IPS-11a (cell line): ENCODE measurements around the gene LACTB.

ENCODE experiments used
- H3K4me3 ChIP-seq: one replicate; pipeline ENCODE4 v1.5.1; 2013; ENCODE audit warnings: low read depth, low read length, control low read depth

The LACTB gene

DNA sequence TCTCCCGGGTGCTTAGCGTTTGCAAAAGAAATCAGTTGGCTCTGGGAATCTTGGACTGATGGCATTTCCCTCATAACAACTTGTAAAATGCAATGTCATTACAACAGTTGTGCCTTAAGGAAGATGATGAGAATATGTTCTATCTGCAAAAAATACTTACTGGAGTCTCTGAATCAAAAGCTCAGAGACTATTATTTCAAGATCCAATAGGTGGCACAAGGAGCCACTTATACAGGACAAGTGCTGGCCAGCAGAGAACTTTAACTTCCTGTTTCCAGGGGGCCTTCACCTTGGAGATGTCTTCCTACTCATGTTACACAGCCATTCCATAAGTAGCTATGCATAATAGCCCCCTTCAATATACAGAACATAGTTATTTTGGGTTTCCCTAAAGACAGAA, 44.6 kb downstream of the LACTB start:
- no peak overlapping the region for H3K4me3 ChIP-seq

DNA sequence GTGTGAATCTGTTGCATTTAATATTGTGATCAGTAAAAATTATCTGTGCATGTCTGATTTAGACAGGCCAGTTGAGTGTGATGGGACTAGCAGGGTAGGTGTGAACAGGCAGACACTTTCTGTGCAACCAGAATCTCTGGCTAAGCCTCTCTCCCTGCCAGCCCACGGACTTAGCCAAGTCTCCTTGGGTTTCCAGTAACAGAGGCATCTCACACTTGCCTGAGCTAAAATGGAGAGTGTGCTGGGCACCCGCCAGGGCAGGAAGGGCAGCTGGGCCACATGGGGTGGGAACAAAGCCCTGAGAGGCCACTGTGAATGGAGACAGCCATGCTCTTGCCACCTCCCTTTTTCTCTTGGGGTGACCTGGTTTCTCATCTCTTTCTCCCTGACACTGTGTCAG, 48.1 kb downstream of the LACTB start:
- H3K4me3 ChIP-seq, result no peak overlapping the region

DNA sequence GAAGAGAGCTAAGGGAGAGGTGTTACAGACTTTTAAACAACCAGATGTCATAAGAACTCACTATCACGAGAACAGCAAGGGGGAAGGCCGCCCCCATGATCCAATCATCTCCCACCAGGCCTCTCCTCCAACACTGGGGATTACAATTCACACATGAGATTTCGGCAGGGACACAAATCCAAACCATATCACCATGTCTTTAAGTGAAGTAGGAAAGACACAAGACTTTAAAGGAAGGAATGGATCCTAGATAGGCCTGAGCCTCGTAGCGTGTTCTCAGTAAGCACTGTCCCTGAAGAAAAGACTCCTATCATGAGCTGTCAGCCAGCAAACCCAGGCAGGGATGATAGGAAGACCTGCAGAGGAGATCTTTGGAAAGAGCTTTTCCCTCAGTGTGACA, 50.7 kb downstream of the LACTB start:
- H3K4me3 ChIP-seq, result no peak overlapping the region

DNA sequence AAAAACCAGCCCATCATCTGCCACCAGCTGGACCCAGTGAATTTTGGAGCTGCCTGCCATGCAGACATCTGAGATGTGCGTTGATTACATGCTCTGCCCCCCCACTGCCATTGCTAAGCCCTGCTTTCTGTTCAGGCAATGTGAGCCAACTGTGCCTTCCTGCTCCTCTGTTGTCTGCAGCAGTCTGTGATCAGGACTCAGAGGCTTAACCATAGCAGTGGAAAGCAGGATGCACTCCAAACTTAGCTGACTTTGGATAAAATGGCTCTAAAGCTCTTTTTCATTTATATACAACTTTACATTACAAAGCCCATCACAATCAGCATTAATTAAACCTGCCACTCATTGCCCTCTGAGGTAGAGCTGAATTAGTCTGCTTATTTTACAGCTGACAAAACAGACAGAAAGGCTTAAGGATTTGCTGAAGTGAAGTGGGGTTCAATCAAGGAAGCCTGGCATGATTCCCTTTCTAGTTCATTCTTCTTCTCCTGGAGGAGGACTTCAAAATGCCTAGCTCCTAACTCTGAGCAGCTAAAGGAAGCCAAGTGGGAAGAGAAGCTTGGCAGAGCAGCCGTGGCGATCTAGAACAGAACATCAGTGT, 51.3 kb downstream of the LACTB start:
- H3K4me3 ChIP-seq, result no peak overlapping the region

DNA sequence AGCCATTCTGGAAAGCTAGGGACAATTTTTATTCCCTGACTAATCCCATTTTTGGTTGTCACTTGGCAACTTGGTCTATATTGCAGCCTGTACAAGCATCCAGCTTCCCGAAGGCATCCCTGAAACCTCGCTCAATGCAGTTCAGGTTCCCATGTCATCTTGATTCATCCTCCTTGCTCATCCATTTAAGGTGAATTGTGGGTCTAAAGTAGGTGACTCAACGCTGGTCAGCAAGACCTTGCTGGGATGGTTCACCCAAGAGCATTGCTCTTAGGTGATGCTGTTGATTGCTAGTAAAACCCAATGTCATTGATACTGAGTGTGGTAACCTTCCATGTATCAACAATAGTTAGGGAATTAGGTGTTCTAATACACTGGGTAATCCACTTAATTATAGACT, 54.6 kb downstream of the LACTB start:
- H3K4me3 ChIP-seq, result no peak overlapping the region

DNA sequence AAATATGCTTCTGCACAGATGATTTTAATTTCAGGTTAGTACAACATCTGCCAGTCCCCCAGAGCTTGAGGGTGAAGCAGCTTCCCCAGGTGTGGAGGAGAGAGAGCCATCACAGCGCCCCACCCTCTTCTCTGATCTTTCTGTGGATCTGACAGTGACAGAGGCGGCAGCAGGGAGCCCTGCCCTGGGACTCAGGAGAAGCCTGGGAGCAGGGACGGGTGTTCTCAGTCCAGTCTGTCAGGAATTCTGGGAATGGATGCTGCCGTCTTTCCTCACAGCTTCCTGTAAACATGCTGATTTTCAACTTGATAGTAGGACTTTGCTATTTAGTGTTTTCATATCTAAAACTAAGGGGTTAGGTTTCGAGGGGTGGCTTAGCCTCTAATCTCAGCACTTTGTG, 56.4 kb downstream of the LACTB start:
- H3K4me3 ChIP-seq, result no peak overlapping the region

DNA sequence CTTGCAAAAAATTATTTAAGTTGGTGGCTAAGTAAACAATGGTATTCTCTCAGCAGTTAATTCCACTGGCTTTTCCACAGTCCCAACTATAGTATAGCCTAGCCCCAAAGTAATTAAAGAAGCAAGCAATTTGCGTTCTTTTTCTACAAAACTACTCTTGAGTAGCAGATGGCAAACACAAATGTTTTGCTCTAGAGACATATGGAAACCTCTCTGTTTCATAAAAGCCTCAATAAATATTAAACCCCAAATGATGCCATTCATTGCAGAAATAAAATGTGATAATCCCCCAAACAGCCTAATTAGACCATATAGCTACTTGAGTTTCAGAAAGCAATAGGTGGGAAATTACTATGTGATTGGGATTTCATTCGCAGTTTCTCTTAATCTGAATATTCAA, 59.1 kb downstream of the LACTB start:
- no peak overlapping the region for H3K4me3 ChIP-seq

DNA sequence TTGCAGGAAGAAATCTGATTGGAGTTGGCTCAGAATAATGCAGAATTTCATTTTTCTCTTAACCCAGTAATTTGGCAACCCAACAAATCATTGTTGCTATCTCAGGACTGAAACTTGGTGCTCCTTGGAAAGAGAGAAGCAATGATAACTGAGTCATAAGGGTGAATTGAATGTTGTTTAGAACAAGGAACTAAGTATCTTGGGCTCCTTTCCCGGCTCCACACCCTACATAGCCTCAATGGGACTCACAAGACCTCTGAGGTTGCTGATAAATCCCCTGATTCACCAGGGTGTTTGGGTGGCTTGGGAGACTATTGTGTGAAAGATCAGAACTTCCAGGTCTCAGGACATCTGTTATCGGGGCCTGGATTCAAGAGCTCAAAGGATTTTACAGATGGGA, 60.0 kb downstream of the LACTB start:
- H3K4me3 ChIP-seq, result no peak overlapping the region

DNA sequence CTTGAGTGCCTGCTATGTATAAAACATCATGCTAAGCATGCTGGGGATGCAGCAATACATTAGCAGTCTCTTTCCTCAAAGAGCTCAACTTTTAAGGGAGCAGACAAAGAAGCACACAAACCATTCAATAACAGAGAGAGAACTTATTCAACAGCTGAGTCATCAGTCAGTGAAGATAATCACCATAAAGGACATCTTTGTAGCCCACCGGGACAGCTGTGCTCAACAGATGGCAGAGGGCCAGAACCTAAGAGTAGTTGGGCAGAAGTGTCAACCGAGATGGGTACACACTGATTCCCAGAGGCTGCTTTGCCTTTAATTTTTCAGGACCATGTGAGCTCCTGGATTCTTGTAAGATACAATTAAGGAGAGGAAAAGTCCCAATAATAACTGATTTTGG, 63.5 kb downstream of the LACTB start:
- no peak overlapping the region for H3K4me3 ChIP-seq

DNA sequence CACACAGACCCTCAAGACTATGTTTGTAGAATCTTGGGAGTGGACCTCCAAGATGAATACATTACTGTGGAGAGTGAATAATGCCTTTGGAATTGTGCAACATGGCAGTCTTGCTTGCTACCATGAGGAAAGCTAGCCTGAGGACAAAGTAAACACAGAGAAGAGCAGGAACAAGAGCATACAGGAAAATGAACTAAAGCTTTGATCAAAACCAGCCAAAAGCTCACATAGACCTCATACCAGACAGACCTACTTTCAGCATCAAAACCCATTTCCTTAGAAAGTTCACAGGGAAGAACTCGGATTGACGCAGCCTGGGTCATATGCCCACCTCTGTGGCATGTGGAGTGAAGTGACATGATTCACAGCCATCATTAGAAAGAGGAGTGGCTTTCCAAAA, 64.4 kb downstream of the LACTB start:
- no peak overlapping the region for H3K4me3 ChIP-seq

DNA sequence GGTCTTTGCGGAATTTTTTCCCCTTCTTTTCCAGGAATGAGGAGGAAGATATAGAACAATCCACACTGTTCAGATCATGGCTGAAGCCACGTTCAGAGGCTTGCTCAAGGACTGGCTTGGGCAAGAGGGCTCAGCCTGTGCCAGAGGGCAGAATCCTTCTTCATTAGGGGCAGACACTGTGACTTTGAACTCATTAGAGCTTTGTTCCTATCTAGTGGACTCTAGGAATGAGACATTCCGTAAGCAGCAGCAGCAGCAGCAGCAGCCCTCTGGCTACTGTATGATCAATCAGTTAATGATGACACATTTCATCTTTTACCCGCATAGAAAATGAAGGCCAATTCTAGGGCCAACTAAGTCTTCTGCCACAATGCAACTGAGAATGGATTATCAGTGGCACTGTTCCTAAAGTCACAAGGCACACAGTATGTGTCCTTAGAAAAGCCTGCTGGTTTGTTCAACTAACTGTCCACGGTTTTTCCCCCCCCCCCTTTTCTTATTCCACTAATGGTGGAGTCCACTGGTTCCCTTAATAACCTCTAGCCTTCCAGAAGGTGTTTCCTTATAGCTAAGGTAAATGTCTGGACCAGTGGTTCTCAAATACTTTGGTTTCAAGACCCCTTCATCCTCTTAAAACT, 66.0 kb downstream of the LACTB start:
- H3K4me3 ChIP-seq, result no peak overlapping the region

DNA sequence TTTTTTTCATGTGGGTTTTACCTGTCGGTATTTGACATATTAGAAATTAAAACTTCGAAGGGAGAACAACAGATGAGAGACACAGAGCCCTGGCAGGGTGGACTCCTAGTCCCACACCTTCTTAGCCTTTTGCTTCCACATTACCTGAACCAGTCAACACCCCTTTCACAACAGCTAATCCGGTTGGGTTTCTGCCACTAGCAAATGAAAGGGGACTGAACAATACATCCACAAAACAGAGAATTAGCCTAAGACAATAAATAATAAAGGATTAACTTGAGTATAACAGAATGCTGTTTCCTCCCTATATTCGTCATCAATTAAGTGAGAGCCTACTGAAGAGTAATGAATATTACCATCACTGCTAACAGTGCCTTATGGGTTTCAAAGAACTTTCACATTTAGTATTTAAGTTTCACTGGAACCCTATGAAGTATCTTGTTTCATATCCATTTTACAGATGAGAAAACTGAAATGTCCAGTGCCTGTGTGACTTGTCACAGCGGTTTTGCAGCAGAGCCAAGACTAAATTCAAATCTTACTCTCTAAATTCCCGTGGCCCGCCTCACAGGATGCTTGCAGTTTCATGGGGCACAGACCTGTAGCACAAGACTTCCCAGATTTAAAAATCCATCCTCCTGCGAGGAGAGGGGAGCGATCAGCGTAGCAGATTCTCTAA, 66.7 kb downstream of the LACTB start:
- H3K4me3 ChIP-seq, result peak overlapping the region; percentile 82

DNA sequence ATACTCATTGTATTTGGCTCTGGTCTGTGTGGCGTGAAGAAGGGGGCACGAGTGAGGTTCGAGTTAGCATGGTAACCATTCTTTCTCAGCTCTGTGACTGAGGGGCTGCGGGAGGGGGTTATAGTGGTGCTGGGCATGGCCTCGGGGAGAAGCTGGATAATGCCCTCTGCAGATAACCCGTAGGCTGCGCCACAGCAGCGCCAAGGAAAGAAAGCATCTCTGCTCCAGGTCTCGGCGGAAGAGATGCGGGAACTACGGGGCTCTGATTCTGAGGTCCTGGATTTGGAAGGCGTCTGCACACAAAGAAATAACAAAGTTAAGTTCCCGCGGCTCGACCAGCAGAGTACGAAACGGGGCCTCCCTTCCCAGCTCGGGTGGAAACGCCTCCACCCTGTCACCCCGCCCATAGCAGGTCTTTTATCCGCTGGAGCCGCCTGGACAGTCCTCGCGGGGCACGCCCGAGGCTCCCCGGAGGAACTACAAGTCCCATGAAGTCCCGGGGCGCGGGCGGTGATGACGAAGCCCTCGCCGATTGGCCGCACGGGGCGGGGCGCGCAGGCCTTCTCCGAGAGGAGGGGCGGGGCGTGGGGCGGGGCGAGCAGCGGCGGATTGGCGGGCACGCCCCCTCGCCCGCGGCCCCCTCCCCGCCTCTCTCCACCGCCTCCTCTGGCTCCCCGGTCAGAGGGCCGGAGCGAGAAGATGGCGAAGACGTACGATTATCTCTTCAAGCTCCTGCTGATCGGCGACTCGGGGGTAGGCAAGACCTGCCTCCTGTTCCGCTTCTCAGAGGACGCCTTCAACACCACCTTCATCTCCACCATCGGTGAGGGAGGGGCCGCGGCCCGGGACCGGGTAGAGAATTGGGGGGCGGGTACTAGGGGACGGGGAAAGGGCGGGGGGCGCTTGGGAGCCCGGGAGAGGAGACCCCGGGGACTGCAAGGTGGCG, 67.5 kb downstream of the LACTB start, which contains the start of gene RAB8B:
RAB8B (plus strand) TSS at position 681 of the 946 bp plus-strand sequence; CDS start at position 700, 19 bp downstream.
- H3K4me3 ChIP-seq, result peak within 1 kb of the TSS; percentile 82

DNA sequence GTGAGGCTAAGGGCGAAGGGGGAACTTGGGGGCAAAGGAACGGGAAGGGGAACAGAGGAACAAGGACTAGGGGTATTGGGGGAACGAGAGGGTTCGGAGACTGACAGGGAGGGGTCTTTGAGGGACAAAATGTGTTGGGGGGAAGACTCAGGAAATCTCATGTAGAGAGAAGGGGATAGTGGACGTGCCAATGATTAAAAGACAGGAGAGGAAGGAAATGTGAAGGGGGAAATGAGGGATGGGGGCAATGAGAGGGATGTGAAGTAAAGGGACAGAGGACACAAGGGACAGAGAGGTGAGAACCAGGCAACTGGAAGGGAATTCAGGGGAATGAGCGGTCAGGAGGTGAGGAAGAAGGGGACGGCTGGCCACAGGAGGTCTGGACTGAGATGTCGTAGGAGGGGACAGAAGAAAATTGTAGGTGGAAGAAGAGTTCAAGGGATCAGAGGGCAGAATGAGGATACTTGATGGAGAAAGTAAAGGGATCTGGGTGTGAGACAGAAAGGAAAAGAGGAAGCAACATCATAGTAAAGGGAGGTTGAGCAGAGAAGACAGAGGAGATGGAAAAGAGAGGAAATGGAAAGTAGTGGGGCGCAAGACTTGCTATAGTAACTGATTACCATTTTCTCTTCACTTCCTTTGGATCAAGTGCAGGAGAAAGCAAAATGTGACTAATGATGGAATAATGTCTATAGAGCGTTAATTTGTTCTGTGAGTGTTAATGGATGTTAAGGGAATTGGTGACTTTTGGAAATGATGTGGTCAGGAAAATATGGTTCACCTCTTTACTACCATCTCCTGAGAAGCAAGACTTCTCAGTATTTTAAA, 68.5 kb downstream of the LACTB start:
- peak overlapping the region; percentile 73 for H3K4me3 ChIP-seq

DNA sequence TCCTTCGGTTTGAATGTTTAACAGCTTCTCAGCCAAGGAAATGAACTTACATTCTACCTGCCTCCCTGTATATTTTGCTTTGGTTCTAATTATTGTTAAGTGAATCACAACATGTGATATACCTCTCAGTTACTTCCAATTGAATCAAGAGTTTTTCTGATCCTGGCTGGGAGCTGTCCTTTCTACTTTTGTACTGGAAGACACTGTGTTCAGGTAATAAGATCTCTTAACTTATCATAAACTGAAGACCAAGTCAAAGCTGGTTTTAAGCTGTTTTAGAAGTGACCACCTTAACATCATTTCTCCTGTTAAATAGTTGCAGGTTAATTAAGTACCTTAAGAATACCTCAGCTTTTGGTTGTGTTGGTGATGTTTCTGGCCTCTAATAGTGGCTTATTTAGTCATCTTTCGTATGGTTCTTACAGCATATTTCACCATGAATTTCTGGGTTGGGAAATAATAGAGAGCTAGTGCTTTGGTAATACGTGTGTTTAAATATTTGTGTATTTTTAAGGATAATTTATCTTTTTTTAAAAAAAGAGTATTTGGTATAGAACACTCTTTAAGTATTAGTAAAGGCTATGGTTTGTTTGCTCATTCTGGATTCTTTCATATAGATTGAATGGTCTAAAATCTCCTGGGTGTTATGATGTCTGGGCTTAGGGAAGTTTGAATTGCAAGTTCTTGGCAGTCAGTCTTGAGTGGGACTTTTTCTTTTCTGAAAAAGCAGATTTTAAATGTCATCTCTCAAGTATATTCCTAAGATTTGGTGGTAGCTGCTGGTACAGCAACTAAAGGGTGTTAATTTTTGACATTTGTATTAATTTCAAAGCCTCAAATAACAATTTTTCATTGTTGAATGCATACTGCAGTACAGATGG, 69.3 kb downstream of the LACTB start:
- H3K4me3 ChIP-seq, result no peak overlapping the region
